ENCODE results near the gene ZSCAN4. TPM values are rescaled to one million over a fixed set of nuclear protein-coding genes. Genes with fewer than 3 reads are reported as not detected.

ZSCAN4 gene
- total and polyA plus RNA-seq, 4 donors: 0.17 TPM; not detected in 3

DNA sequence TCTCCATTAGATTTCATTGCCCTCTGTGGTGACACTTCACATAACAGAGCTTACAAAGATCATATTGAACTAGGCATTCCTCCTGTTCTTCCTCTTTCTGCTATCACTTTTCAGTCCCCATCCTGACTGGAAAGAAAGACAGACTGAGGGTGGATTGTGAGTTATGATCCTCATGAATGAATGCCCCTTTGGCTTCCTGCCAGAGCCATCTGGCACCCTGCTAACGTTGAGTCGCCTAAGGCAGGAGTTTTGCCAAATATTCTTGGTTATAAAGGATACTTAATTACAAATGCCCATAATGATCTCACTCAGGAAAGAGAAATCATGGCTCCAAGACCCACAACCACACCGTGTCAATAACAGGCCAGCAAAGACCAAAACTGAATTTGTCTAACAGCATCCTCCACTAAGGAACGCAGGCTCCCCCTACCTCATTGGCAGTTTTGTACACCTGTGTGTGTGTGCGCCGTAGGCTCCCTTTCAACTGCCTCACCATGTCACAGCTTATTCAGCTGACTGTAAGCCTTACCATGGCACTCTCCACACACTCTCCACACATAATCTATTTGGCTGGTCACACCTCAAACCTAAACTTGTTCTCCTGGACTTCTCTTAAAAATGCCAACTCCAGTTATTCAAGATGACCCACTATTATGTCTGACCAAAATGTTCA is 20.3 kb upstream of the ZSCAN4 start:
- Histone ChIP-seq H3K36me3 (ENCODE audit: control insufficient read depth, insufficient read depth, low read length) (peaks cover 2% of the 10 kb centered on the region), H3K4me1 (ENCODE audit: control insufficient read depth, insufficient read depth, low read length) (no peaks in the 10 kb centered on the region), H3K27me3 (ENCODE audit: control insufficient read depth, insufficient read depth, low read length) (peaks cover 3% of the 10 kb centered on the region), H3K27ac (ENCODE audit: low read depth, low read length) (no peak overlapping the region), H3K9me3 (ENCODE audit: control insufficient read depth, insufficient read depth, low read length) (no peaks in the 10 kb centered on the region), H3K4me3 (ENCODE audit: low read depth, low read length) (no peak overlapping the region)
- DNase-seq (ENCODE audit: low read depth in 4 of 6, low spot score in 6 of 6): peak in 3 of 6 donors; percentile 20 to 84 (median 82)
- WGBS (ENCODE audit: insufficient coverage): 34% methylated on average over 4 of the region's 6 CpGs

DNA sequence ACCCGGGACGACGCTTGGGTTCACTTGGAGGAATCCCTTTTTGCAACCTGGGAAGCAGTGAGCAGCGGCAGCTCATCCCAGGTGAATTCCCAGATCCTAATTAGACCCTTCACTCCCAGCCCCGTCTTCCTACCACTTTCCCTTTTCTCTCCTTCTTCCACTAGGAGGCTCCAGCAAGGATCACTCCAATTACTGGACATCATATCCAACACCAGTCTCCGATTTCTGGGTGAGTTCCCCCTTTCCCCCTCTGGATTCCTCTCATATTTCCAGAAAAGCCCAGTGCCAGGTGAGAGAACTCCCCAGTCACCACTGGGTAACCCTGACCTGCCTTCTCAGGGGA is 17.1 kb upstream of the ZSCAN4 start:
- H3K27me3 ChIP-seq (ENCODE audit: control insufficient read depth, insufficient read depth, low read length): peaks cover 6% of the 10 kb centered on the region
- H3K36me3 ChIP-seq (ENCODE audit: control insufficient read depth, insufficient read depth, low read length): no peaks in the 10 kb centered on the region
- no peaks in the 10 kb centered on the region for H3K4me1 ChIP-seq (ENCODE audit: control insufficient read depth, insufficient read depth, low read length)
- no peak for DNase-seq (ENCODE audit: low read depth in 4 of 6, low spot score in 6 of 6)
- 29% methylated on average over 6 of the region's 6 CpGs for WGBS (ENCODE audit: insufficient coverage)
- H3K9me3 ChIP-seq (ENCODE audit: control insufficient read depth, insufficient read depth, low read length): no peaks in the 10 kb centered on the region
- H3K4me3 ChIP-seq (ENCODE audit: low read depth, low read length): no peak overlapping the region
- H3K27ac ChIP-seq (ENCODE audit: low read depth, low read length): no peak overlapping the region

- H3K4me1 ChIP-seq (ENCODE audit: control insufficient read depth, insufficient read depth, low read length): no peaks in the 10 kb centered on the region
- H3K27ac ChIP-seq (ENCODE audit: low read depth, low read length): no peak overlapping the region
- H3K36me3 ChIP-seq (ENCODE audit: control insufficient read depth, insufficient read depth, low read length): no peaks in the 10 kb centered on the region
- H3K4me3 ChIP-seq (ENCODE audit: low read depth, low read length): no peak overlapping the region
- DNase-seq (ENCODE audit: low read depth in 4 of 6, low spot score in 6 of 6): no peak
- no peaks in the 10 kb centered on the region for H3K9me3 ChIP-seq (ENCODE audit: control insufficient read depth, insufficient read depth, low read length)
- 94% methylated on average over 2 of the region's 2 CpGs for WGBS (ENCODE audit: insufficient coverage)
- peaks cover 8% of the 10 kb centered on the region for H3K27me3 ChIP-seq (ENCODE audit: control insufficient read depth, insufficient read depth, low read length)
These were observed 15.0 kb upstream of the ZSCAN4 start for GRCh38 chr19:57653689-57654088.

DNA sequence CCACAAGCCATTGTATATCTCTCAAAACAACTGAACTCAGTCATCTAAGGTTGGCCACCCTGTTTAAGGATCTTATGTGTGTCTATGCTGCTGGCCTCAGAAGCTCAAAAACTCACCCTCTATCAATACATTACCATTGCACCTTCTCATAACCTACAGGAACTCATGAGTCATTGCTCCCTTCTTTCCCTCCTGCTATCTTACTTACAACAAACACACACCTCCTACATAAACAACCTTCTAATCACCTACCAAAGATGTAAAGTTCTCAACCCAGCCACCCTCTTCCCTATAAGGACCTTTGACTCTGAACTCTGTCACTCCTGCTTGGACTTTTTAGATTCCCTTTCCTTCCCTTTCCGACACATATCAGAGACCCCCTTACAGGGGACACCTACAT is 13.3 kb upstream of the ZSCAN4 start:
- WGBS (ENCODE audit: insufficient coverage): 71% methylated on average over 1 of the region's 1 CpG
- no peaks in the 10 kb centered on the region for H3K36me3 ChIP-seq (ENCODE audit: control insufficient read depth, insufficient read depth, low read length)
- no peak overlapping the region for H3K4me3 ChIP-seq (ENCODE audit: low read depth, low read length)
- DNase-seq (ENCODE audit: low read depth in 4 of 6, low spot score in 6 of 6): no peak
- H3K9me3 ChIP-seq (ENCODE audit: control insufficient read depth, insufficient read depth, low read length): no peaks in the 10 kb centered on the region
- peaks cover 12% of the 10 kb centered on the region for H3K27me3 ChIP-seq (ENCODE audit: control insufficient read depth, insufficient read depth, low read length)
- no peak overlapping the region for H3K27ac ChIP-seq (ENCODE audit: low read depth, low read length)
- no peaks in the 10 kb centered on the region for H3K4me1 ChIP-seq (ENCODE audit: control insufficient read depth, insufficient read depth, low read length)

DNA sequence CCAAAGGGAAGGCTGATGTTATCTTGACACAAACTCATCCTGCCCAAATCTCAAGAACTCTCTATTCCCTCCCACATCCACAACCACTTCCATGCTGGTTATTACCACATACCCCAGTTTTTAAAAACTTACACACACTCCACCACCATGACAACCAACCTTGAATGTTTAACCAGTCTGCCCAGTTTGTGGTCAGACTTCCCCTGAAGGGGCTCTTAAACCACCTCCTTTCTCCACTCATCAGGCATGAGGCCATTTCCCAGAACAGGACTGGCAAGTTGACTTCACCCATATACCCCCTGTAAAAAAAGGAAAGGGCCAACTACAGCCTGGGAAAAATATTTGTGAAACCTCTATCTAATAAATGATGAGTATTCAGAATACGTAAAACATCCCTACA is 12.4 kb upstream of the ZSCAN4 start:
- peaks cover 12% of the 10 kb centered on the region for H3K27me3 ChIP-seq (ENCODE audit: control insufficient read depth, insufficient read depth, low read length)
- H3K27ac ChIP-seq (ENCODE audit: low read depth, low read length): no peak overlapping the region
- no peaks in the 10 kb centered on the region for H3K9me3 ChIP-seq (ENCODE audit: control insufficient read depth, insufficient read depth, low read length)
- no CpG with 5 or more reads among the region's 1 CpG for WGBS (ENCODE audit: insufficient coverage)
- H3K36me3 ChIP-seq (ENCODE audit: control insufficient read depth, insufficient read depth, low read length): no peaks in the 10 kb centered on the region
- no peaks in the 10 kb centered on the region for H3K4me1 ChIP-seq (ENCODE audit: control insufficient read depth, insufficient read depth, low read length)
- H3K4me3 ChIP-seq (ENCODE audit: low read depth, low read length): no peak overlapping the region
- DNase-seq (ENCODE audit: low read depth in 4 of 6, low spot score in 6 of 6): no peak

DNA sequence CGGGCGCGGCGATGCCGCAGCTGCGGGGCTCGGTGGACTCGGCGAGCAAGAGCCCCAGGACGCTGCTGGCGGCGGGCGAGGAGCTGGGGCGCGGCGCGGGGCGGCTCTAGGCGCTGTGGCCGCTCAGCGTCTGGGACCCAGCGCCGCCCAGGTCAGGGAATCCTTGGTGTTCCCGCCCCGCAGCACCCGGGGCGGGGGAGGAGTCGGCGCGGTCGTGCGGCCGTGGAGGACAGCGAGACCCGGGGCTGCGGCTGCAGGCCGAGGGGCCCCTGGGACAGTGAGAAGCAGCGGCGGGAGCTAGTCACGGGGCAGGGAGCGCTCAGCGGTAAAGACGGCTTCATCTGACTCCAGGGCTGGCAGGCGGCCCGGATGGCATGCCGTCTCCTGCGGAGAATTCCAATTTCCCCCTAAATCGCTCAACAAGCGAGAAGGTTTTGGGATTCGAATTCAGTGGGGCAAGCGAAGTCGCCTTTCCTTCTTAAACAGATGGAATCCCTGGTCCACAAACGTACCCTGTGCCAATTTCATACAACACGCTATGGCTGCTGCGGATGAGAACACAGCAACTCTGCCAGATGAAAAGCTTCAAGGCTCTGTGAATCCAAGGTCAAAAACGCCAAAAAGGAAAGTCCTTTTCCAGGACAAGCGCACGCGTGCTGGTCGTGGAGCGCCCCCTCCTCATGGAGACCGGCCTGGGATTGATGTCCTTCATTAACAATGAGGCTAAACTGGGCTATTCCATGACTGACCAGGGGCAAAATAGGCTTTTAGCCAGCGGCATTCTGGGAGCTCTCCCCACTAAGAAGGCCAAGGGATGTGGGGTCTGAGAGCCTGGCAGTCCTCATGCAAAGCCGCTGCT is 4.2 kb upstream of the ZSCAN4 start:
- H3K36me3 ChIP-seq (ENCODE audit: control insufficient read depth, insufficient read depth, low read length): no peaks in the 10 kb centered on the region
- peak overlapping the region; percentile 36 for H3K4me3 ChIP-seq (ENCODE audit: low read depth, low read length)
- WGBS (ENCODE audit: insufficient coverage): under 1% methylated on average over 63 of the region's 64 CpGs
- peak overlapping the region; percentile 86 for H3K27ac ChIP-seq (ENCODE audit: low read depth, low read length)
- peaks cover 3% of the 10 kb centered on the region for H3K27me3 ChIP-seq (ENCODE audit: control insufficient read depth, insufficient read depth, low read length)
- H3K4me1 ChIP-seq (ENCODE audit: control insufficient read depth, insufficient read depth, low read length): peaks cover 13% of the 10 kb centered on the region
- DNase-seq (ENCODE audit: low read depth in 4 of 6, low spot score in 6 of 6): peak; percentile 43 to 87 (median 63)
- H3K9me3 ChIP-seq (ENCODE audit: control insufficient read depth, insufficient read depth, low read length): no peaks in the 10 kb centered on the region

DNA sequence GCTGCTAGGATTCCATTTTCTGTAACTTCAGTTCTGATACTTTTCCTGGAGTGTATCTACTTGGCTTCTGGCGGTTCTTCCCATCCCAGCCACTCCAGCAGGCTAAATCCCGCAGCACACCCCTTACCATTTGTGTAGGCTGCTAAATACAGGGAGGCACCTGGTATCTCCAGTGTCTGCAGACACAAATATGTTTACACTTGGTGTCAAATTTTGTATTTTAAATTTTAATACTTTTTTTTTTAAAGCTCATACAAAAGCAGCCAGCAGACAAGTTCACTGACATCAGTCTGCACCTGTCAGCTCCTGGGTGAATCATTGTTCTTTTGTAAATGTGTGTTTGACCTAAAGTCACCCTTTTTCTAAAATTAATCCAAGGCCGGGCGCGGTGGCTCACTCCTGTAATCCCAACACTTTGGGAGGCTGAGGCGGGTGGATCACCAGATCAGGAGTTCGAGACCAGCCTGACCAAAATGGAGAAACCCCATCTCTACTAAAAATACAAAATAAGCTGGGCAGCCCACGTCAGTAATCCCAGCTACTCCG is 3.4 kb upstream of the ZSCAN4 start:
- H3K4me3 ChIP-seq (ENCODE audit: low read depth, low read length): no peak overlapping the region
- 75% methylated on average over 6 of the region's 9 CpGs for WGBS (ENCODE audit: insufficient coverage)

DNA sequence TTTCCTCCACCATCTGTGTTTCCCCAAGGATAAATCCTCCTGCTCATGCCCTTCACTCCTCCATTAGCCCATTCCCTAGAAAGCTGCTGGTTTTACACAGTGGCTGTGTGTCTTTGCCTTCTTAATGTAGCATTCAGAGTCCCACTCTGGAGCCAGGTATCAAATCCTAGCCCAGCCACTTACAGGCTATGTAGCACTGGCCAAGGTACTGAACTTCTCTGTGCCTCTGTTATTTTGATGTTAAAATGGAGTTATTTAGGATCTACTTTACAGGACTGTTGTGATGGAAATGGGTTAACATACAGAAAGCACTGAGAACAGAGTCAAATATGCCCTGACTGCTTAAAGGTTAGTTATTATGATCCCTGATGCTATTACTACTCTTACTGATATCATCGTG is 1.5 kb upstream of the ZSCAN4 start:
- Histone ChIP-seq H3K4me3 (ENCODE audit: low read depth, low read length) (no peak overlapping the region), H3K9me3 (ENCODE audit: control insufficient read depth, insufficient read depth, low read length) (no peaks in the 10 kb centered on the region), H3K36me3 (ENCODE audit: control insufficient read depth, insufficient read depth, low read length) (no peaks in the 10 kb centered on the region), H3K4me1 (ENCODE audit: control insufficient read depth, insufficient read depth, low read length) (peaks cover 13% of the 10 kb centered on the region), H3K27ac (ENCODE audit: low read depth, low read length) (no peak overlapping the region), H3K27me3 (ENCODE audit: control insufficient read depth, insufficient read depth, low read length) (no peaks in the 10 kb centered on the region)
- 100% methylated on average over 1 of the region's 1 CpG for WGBS (ENCODE audit: insufficient coverage)
- no peak for DNase-seq (ENCODE audit: low read depth in 4 of 6, low spot score in 6 of 6)

More for the DNA sequence above, 3.4 kb upstream of the ZSCAN4 start:
- H3K9me3 ChIP-seq (ENCODE audit: control insufficient read depth, insufficient read depth, low read length): no peaks in the 10 kb centered on the region
- no peaks in the 10 kb centered on the region for H3K27me3 ChIP-seq (ENCODE audit: control insufficient read depth, insufficient read depth, low read length)
- no peaks in the 10 kb centered on the region for H3K36me3 ChIP-seq (ENCODE audit: control insufficient read depth, insufficient read depth, low read length)
- DNase-seq (ENCODE audit: low read depth in 4 of 6, low spot score in 6 of 6): no peak
- peaks cover 13% of the 10 kb centered on the region for H3K4me1 ChIP-seq (ENCODE audit: control insufficient read depth, insufficient read depth, low read length)
- H3K27ac ChIP-seq (ENCODE audit: low read depth, low read length): peak overlapping the region; percentile 86

- WGBS (ENCODE audit: insufficient coverage): 70% methylated on average over 7 of the region's 7 CpGs
- H3K27me3 ChIP-seq (ENCODE audit: control insufficient read depth, insufficient read depth, low read length): no peaks in the 10 kb centered on the region
- no peaks in the 10 kb centered on the region for H3K9me3 ChIP-seq (ENCODE audit: control insufficient read depth, insufficient read depth, low read length)
- no peak overlapping the region for H3K27ac ChIP-seq (ENCODE audit: low read depth, low read length)
- H3K4me1 ChIP-seq (ENCODE audit: control insufficient read depth, insufficient read depth, low read length): no peaks in the 10 kb centered on the region
- no peak overlapping the region for H3K4me3 ChIP-seq (ENCODE audit: low read depth, low read length)
- no peaks in the 10 kb centered on the region for H3K36me3 ChIP-seq (ENCODE audit: control insufficient read depth, insufficient read depth, low read length)
- DNase-seq (ENCODE audit: low read depth in 4 of 6, low spot score in 6 of 6): no peak
These were observed 2.6 kb downstream of the ZSCAN4 start for GRCh38 chr19:57671124-57671895.
